ENCODE results near the gene HSPA9.

HSPA9 gene

DNA sequence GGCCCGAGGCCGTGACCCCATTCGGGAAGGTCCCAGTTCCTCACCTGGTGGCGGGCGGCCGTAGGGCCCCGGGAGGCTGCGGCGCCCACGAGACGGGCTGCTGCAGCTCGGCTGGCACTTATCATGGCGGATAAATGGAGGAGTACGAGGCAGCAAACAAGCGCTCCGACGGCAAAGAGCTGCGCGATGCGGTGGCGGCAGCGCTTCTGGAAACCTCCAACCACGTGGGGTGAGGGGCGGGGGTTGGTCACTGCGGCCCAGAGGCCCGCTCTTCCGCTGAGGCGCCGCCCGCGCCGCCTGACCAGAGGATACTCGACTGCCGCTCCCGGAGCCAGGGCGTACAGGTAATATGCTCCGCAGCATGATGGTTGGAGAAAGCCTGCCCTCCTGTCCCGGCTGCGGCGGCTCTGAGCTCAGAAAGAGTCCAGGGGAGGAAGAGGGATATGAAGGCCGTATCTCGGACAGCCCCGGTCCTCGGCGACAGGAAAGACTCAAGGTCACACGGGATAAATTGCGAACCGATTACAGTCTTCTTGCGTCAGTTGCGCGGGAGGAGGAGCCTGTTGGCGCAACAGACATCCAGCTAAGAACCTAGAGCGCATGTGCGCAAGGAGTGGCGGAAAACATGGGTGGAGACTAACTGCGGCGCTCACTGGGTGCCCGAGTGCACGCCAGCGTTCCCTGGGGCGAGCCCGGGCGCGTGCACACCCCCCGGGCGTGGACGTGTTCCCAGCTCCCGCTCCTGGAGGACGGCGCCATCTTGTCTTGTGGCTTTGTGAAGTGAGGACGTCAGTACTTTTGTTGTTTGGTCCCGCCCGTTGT is at the start of gene HSPA9:
HSPA9 (minus strand) TSS at position 208 of the 822 bp plus-strand sequence; CDS start at position 125, 83 bp downstream.
- Histone ChIP-seq H2AFZ (ENCODE audit: low read depth, low read length) (peak within 1 kb of the TSS; percentile 87), H3K9me3 (ENCODE audit: insufficient read depth, low read length, severe bottlenecking) (no peaks in the 10 kb centered on the region), H3K79me2 (ENCODE audit: insufficient read depth, low read length) (peaks cover 47% of the 10 kb centered on the region), H3K36me3 (ENCODE audit: insufficient read depth, low read length) (peaks cover 41% of the 10 kb centered on the region), H4K20me1 (ENCODE audit: insufficient read depth, low read length) (peaks cover 34% of the 10 kb centered on the region; the same call in 1 of the 2 replicates), H3K27ac (ENCODE audit: low read length) (peak within 1 kb of the TSS; percentile 100), H3K9ac (ENCODE audit: low read depth, low read length) (peak within 1 kb of the TSS; percentile 96), H3K27me3 (ENCODE audit: insufficient read depth, low read length, poor library complexity) (no peaks in the 10 kb centered on the region), H3K4me2 (ENCODE audit: insufficient read depth, low read length) (peak within 1 kb of the TSS; percentile 86), H3K4me1 (ENCODE audit: insufficient read depth, low read length) (peaks cover 46% of the 10 kb centered on the region), H3K4me3 (ENCODE audit: low read depth in 1 of 2, low read length in 2 of 2) (peak within 1 kb of the TSS; percentile 88 to 89)
- no peak for TF ChIP-seq EZH2 (IDR thresholded peaks at IDR 0.05; ENCODE audit: borderline replicate concordance, low read depth, low read length, severe bottlenecking)
- TF ChIP-seq, protein P1, sequence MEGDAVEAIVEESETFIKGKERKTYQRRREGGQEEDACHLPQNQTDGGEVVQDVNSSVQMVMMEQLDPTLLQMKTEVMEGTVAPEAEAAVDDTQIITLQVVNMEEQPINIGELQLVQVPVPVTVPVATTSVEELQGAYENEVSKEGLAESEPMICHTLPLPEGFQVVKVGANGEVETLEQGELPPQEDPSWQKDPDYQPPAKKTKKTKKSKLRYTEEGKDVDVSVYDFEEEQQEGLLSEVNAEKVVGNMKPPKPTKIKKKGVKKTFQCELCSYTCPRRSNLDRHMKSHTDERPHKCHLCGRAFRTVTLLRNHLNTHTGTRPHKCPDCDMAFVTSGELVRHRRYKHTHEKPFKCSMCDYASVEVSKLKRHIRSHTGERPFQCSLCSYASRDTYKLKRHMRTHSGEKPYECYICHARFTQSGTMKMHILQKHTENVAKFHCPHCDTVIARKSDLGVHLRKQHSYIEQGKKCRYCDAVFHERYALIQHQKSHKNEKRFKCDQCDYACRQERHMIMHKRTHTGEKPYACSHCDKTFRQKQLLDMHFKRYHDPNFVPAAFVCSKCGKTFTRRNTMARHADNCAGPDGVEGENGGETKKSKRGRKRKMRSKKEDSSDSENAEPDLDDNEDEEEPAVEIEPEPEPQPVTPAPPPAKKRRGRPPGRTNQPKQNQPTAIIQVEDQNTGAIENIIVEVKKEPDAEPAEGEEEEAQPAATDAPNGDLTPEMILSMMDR (IDR thresholded peaks at IDR 0.05; ENCODE audit: borderline replicate concordance, extremely low read depth, low read length, poor library complexity, severe bottlenecking): peak; percentile 2
- ATAC-seq (ENCODE audit: insufficient read depth, low read depth) (peak; percentile 86), DNase-seq (peak; percentile 99)

GRCh38 chr5:138623053-138623452 is 47.9 kb upstream of the HSPA9 start:
- no peaks in the 10 kb centered on the region for H3K36me3 ChIP-seq (ENCODE audit: insufficient read depth, low read length)
- no peak overlapping the region for H3K27ac ChIP-seq (ENCODE audit: low read length)
- DNase-seq (no peak), ATAC-seq (ENCODE audit: insufficient read depth, low read depth) (no peak)
- H3K79me2 ChIP-seq (ENCODE audit: insufficient read depth, low read length): no peaks in the 10 kb centered on the region
- no peak overlapping the region for H3K4me3 ChIP-seq (ENCODE audit: low read depth in 1 of 2, low read length in 2 of 2)
- no peak overlapping the region for H3K4me2 ChIP-seq (ENCODE audit: insufficient read depth, low read length)
- H3K4me1 ChIP-seq (ENCODE audit: insufficient read depth, low read length): no peaks in the 10 kb centered on the region
- H2AFZ ChIP-seq (ENCODE audit: low read depth, low read length): no peak overlapping the region
- H3K27me3 ChIP-seq (ENCODE audit: insufficient read depth, low read length, poor library complexity): peaks cover 3% of the 10 kb centered on the region
- no peak overlapping the region for H3K9ac ChIP-seq (ENCODE audit: low read depth, low read length)
- no peaks in the 10 kb centered on the region for H3K9me3 ChIP-seq (ENCODE audit: insufficient read depth, low read length, severe bottlenecking)
- TF ChIP-seq EZH2 (IDR thresholded peaks at IDR 0.05; ENCODE audit: borderline replicate concordance, low read depth, low read length, severe bottlenecking): no peak
- TF ChIP-seq, protein P1 (IDR thresholded peaks at IDR 0.05; ENCODE audit: borderline replicate concordance, extremely low read depth, low read length, poor library complexity, severe bottlenecking): no peak
- H4K20me1 ChIP-seq (ENCODE audit: insufficient read depth, low read length): no peaks in the 10 kb centered on the region

- H3K36me3 ChIP-seq (ENCODE audit: insufficient read depth, low read length): no peaks in the 10 kb centered on the region
- no peaks in the 10 kb centered on the region for H3K9me3 ChIP-seq (ENCODE audit: insufficient read depth, low read length, severe bottlenecking)
- no peak overlapping the region for H3K4me2 ChIP-seq (ENCODE audit: insufficient read depth, low read length)
- no peak for TF ChIP-seq EZH2 (IDR thresholded peaks at IDR 0.05; ENCODE audit: borderline replicate concordance, low read depth, low read length, severe bottlenecking)
- TF ChIP-seq, protein P1 (IDR thresholded peaks at IDR 0.05; ENCODE audit: borderline replicate concordance, extremely low read depth, low read length, poor library complexity, severe bottlenecking): no peak
- no peak overlapping the region for H3K9ac ChIP-seq (ENCODE audit: low read depth, low read length)
- H3K4me1 ChIP-seq (ENCODE audit: insufficient read depth, low read length): no peaks in the 10 kb centered on the region
- ATAC-seq (ENCODE audit: insufficient read depth, low read depth) (no peak), DNase-seq (no peak)
- H3K4me3 ChIP-seq (ENCODE audit: low read depth in 1 of 2, low read length in 2 of 2): no peak overlapping the region
- H2AFZ ChIP-seq (ENCODE audit: low read depth, low read length): no peak overlapping the region
- peaks cover 3% of the 10 kb centered on the region for H3K27me3 ChIP-seq (ENCODE audit: insufficient read depth, low read length, poor library complexity)
- H4K20me1 ChIP-seq (ENCODE audit: insufficient read depth, low read length): no peaks in the 10 kb centered on the region
- no peak overlapping the region for H3K27ac ChIP-seq (ENCODE audit: low read length)
- H3K79me2 ChIP-seq (ENCODE audit: insufficient read depth, low read length): no peaks in the 10 kb centered on the region
Observed at GRCh38 chr5:138622051-138622450, 46.9 kb upstream of the HSPA9 start.

Measured in DND-41 (cell line).